Measurements from ENCODE around the gene STX18.
"Not testable (repeated sequence)": the region's sequence is repeated elsewhere in the genome, so short reads cannot be mapped to it uniquely, and the experiment has no call there.

STX18 gene

GRCh38 chr4:4437798-4438470 is 103.9 kb downstream of the STX18 start:
- no peak for DNase-seq (ENCODE audit: low read depth)

DNA sequence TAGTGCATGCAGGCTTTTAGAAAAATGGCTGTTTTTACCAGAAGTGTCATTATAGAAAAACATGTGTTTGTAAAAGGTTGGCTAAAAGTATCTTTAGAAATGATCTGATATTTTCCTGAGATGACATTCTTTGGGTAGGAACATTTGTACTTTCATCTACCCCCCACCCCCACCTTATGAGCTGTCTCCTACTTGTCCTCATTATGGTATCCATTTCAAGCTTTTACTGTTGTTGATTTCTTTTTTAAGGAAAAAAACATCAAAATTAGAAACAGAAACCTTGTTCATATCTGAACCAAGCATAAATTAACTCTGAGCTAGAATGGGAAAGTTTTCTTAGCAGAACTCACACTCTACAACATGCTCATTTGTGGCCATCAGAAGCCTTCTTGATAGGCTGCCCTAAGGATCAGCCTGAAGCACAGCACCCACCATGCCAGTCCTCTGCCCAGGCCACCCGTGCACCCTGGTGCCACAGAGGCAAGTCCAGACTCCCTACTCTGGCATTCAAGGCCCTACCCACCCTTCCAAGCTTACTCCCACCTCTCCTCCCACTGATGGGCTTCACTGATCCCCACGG is 105.5 kb downstream of the STX18 start:
- DNase-seq (ENCODE audit: low read depth), result no peak

- no peak for DNase-seq (ENCODE audit: low read depth)
These were observed 107.9 kb downstream of the STX18 start for GRCh38 chr4:4433941-4434340.

- no peak for DNase-seq (ENCODE audit: low read depth)
These were observed 109.3 kb downstream of the STX18 start for GRCh38 chr4:4432341-4433125.

DNA sequence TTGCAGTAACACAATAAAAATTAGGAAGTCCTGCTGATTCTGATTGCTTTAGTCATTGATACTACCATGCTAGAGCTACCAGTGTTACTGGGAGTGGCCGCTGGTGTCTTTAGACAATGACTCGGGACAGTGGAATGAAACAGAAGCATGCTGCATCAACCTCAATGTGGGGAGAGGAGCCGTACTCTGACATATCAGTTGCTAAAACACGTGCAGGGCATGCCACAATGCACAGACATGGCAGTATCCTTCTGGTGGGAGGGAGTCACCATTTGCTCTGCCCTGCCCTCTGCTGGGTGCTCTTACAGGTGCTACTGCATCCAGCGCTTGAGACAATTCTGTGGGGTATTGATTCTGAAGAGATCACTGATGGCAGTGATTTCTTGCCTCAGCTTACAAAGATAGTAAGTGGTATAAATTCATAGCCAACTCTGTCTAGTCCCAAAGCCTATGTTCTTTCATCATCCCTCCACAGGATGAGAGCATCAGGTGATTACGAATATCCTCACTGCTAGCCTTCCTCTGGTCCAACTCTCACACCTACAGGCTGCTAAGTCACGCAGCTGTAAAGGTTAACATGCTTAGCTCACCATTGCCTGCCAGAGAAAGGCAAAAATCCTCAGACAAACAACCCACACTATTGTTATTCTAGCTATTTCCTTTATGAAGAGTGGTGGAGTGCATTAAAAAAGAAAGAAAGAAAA is 111.2 kb downstream of the STX18 start:
- DNase-seq (ENCODE audit: low read depth), result peak; percentile 39

- DNase-seq (ENCODE audit: low read depth), result no peak
These were observed 112.6 kb downstream of the STX18 start for GRCh38 chr4:4428966-4429875.

GRCh38 chr4:4427886-4428285 is 114.0 kb downstream of the STX18 start:
- DNase-seq (ENCODE audit: low read depth), result no peak

GRCh38 chr4:4427121-4427870 is 114.6 kb downstream of the STX18 start:
- DNase-seq (ENCODE audit: low read depth), result no peak

DNA sequence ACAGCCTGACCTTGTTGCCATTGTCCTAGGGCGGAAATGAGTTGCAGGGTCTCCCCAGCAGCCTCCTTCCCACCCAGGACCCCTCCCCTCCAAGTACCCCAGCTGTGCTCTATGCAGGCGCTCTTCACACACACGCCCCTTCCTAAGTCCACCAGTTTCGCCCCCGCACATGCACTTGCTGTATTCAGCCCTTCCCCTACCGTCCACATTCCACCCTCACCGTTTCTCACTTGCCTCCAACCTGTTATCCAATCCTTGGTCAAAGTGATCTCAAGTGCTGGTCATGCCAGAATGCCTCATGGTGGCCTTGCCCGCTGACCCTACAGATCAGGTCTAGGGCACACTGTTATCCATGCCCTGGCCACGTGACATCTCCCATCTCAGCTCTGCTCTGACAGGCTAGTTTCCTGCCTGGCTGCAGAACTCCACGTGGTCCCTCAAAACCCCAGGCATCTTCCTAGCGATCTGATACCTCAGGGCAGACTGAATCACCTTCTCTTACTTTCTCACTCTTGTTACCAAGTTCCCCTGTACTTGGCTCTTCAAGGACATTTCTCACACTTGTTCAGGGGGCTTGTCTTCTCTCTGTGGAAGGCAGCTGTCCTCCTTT is 115.2 kb downstream of the STX18 start:
- no peak for DNase-seq (ENCODE audit: low read depth)

GRCh38 chr4:4425696-4426095 is 116.2 kb downstream of the STX18 start:
- DNase-seq (ENCODE audit: low read depth), result no peak

DNA sequence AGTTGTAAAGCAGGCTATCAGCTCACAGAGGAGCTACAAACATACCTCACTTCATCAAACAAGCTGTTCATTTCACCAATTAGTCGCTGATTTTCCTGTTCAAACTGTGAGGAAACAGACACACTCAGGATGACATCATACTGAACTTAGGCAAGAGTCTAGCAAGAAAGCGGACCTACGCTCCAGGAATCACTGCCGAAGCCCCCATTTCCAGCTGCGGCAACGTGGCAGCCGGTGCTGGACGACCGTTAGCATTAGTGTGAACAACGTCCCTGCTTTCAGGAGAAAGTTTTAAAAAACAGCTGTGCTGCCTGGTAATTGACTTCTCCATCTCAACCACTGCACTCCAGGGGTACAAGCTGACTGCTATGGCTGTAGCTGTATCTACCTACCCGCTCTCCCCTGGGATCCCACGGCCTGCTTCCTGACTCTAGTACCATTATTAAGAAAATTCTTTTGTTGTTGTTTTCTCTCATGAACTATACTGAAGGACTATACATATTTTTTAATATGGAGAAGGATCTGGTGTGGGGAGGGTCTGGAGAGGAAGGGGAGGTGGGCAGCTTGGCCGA is 116.6 kb downstream of the STX18 start:
- no peak for DNase-seq (ENCODE audit: low read depth)

DNA sequence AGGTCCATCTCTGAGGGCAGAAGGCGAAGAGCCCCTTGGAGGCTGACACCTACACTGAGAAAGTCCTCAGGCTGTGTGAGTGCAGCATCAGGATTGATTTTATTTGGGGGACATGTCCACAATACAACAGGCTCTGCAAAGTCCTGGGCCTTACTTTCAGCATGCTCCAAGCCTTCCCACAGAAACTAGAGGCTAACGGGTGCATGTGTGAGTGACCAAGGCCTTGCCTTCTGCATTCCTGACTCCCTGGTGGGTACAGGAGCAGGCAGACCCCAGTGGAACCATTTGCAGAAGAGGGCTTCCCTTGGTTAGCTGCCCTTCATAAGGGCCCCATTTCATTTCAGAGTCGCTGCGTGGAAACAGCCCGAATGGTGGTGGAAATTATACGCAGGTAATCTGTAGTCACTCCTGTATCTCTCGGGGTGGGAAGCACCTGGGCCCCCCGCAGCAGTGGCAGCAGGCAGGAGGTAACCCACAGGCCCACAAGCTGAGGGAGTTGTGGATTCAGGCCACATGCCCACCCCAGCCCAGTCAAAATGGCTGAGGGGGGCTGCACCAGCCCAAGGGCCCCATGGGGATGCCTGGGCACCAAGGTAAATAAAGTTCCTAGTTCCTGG is 117.2 kb downstream of the STX18 start:
- no peak for DNase-seq (ENCODE audit: low read depth)

GRCh38 chr4:4423706-4424498 is 117.9 kb downstream of the STX18 start:
- no peak for DNase-seq (ENCODE audit: low read depth)

DNA sequence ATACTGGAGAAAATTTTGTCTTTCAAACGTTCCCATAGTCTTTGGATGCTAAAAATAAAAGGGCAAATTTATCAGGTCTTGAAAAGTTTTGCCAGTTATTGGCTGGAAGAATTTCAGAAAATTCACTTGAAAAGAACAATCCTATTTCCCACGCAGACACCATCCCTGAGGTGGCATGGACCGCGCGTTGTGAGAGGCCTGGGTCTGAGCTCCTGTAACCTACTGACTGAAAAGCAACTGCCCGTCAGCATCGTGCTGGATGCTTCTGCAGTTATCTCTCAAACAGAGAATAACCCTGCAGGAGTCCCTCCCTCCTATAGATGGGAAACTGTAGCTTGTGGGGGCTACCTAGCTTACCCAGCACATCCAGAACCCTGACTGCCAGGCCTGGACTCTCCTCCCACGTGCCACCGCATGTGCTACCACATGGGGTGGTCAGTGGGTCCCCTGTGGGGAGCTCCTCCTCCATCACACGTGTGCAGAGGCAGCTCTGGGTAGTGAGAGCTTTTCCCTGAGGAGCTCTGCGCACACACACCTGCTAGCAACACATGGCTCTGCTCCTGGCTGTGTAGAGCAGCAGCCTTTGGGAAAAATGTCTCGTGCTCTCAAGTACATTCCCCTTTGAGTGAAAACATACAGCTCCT is 118.9 kb downstream of the STX18 start:
- DNase-seq (ENCODE audit: low read depth), result no peak

GRCh38 chr4:4422117-4422516 is 119.7 kb downstream of the STX18 start:
- not testable (repeated sequence) for DNase-seq (ENCODE audit: low read depth)

DNA sequence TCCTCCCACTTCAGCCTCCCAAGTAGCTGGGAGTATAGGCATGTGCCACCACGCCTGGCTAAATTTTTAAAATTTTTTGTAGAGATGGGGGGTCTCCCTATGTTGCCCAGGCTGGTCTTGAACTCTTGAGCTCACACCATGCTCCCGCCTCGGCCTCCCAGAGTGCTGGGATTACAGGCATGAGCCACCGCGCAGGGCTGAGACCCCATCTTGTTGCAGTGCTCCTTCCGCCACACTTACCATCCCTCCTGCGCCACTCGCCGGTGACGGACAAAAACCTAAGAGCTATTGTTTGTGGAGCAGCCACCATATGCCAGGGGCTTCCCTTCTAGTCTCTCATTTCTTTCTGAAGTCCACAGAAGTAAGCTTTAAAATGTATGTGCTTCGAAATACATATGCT is 120.5 kb downstream of the STX18 start:
- no peak for DNase-seq (ENCODE audit: low read depth)

DNA sequence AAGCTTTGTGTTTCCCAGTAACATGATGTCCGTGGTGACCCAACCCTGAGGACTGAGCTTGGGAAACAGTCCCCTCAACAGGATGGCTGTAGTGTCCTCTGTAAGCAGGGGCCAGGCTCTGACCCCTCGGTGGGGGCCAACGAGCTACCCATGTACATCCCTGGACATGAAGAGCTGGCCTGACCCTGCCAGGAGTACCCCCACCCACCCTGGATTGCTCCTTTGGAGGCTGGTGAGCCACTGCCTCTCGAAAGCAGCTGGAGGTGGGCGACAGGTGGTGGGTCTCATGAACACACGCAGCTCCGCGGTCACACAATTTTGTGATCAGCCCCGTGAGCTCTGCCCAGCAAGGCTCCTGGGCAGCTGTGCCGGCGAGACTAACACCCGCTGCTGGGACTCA is 121.4 kb downstream of the STX18 start:
- DNase-seq (ENCODE audit: low read depth), result no peak

GRCh38 chr4:4419896-4420295 is 122.0 kb downstream of the STX18 start:
- DNase-seq (ENCODE audit: low read depth), result no peak
